K562 (cell line): ENCODE results near the gene LDAF1. TPM values are rescaled to one million over a fixed set of nuclear protein-coding genes. Genes with fewer than 3 reads are reported as not detected.

Source experiments
- ATF7 ChIP-seq: fragments of 450-650 bp; IDR thresholded peaks from 2 replicates; pipeline ENCODE4 v1.7.1; 2014; ENCODE audit warnings: mild to moderate bottlenecking, moderate library complexity
- BHLHE40 ChIP-seq: IDR thresholded peaks from 2 replicates; pipeline ENCODE4 v1.6.1; 2011; ENCODE audit warnings: low read length, improper control_type of control experiment
- CREB1 ChIP-seq, 2 experiments: sonication (generic) in 1 of 2; formaldehyde crosslinking in 1 of 2; IDR thresholded peaks; 2 replicates each; pipeline versions ENCODE4 v1.6.1 to v1.8.0; 2012 to 2022; ENCODE audit warnings: inconsistent platforms in 1 of 2, mild to moderate bottlenecking in 1 of 2, missing genetic modification reagents in 1 of 2, moderate library complexity in 1 of 2
- HNRNPLL ChIP-seq: fragments of 200-400 bp; formaldehyde crosslinking; IDR thresholded peaks from 2 replicates; pipeline ENCODE4 v1.6.1; 2017; ENCODE audit warnings: low read length, low read depth, mild to moderate bottlenecking; ENCODE audit not compliant: poor library complexity, severe bottlenecking
- HSF4 ChIP-seq: fragments of 250-450 bp; sonication (Bioruptor Pico); IDR thresholded peaks from 2 replicates; pipeline ENCODE4 v2.1.2; 2022; ENCODE audit warnings: mild to moderate bottlenecking, moderate library complexity, borderline replicate concordance
- LARP7 ChIP-seq: fragments of 450-650 bp; IDR thresholded peaks from 2 replicates; pipeline ENCODE4 v1.6.1; 2016
- MAZ ChIP-seq, 2 experiments: fragments of 450-650 bp in 1 of 2; sonication (generic) in 1 of 2; formaldehyde crosslinking; IDR thresholded peaks in 1 of 2; conservative IDR thresholded peaks in 1 of 2; 2 replicates each; pipeline versions ENCODE4 v1.4.0 to v1.5.0; 2020; ENCODE audit warnings: mild to moderate bottlenecking in 1 of 2, missing genetic modification reagents in 1 of 2
- NFRKB ChIP-seq: fragments of 450-650 bp; IDR thresholded peaks from 2 replicates; pipeline ENCODE4 v1.6.1; 2016; ENCODE audit warnings: low read depth
- NR2C1 ChIP-seq, 2 experiments: fragments of 450-650 bp; IDR thresholded peaks; 2 replicates each; pipeline ENCODE4 v1.6.1; 2017; ENCODE audit warnings: mild to moderate bottlenecking in 2 of 2, antibody characterized with exemption in 1 of 2, inconsistent platforms in 1 of 2, missing compliant biosample characterization in 1 of 2, missing genetic modification characterization in 1 of 2
- UBTF ChIP-seq, 2 experiments: IDR thresholded peaks; 2 replicates each; pipeline ENCODE4 v1.6.1; 2012; ENCODE audit warnings: improper control_type of control experiment in 2 of 2, low read depth in 2 of 2, low read length in 2 of 2, borderline replicate concordance in 1 of 2
- ZNF175 ChIP-seq: fragments of 200-800 bp; sonication (Bioruptor generic); IDR thresholded peaks from 2 replicates; pipeline ENCODE4 v1.6.1; 2016; ENCODE audit warnings: low read depth, mild to moderate bottlenecking, missing genetic modification characterization, missing compliant biosample characterization
- ZNF212 ChIP-seq: fragments of 450-650 bp; formaldehyde crosslinking; IDR thresholded peaks from 2 replicates; pipeline ENCODE4 v1.4.0; 2020; ENCODE audit warnings: mild to moderate bottlenecking
- ZNF699 ChIP-seq: fragments of 250-450 bp; sonication (Bioruptor Pico); IDR thresholded peaks from 2 replicates; pipeline ENCODE4 v1.8.0; 2021; ENCODE audit warnings: mild to moderate bottlenecking, moderate library complexity; ENCODE audit not compliant: insufficient replicate concordance
- polyA plus RNA-seq, 8 experiments: library from polyadenylated mRNA; depleted of rRNA in 4 of 8; stranded (reverse) in 5 of 8; unstranded in 3 of 8; fragments of >200 nt; fragmentation: Nextera tagmentation in 2 of 8; fragmentation: Illumina TruSeq in 1 of 8; extraction: Ambion mirVana in 2 of 8; extraction: Trizol in 1 of 8; gene quantifications; 2 replicates each; pipeline versions ENCODE4 v1.2.1 to v1.2.3, GENCODE V29; 2011 to 2014; ENCODE audit warnings: inconsistent platforms in 1 of 8, missing spikeins in 1 of 8
- total RNA-seq, 7 experiments: library from RNA; depleted of rRNA in 6 of 7; stranded (reverse); fragments of >200 nt in 6 of 7; fragmentation: Illumina TruSeq in 2 of 7; extraction: Trizol in 2 of 7; gene quantifications; 2 replicates each; pipeline versions ENCODE4 v1.2.1 to v1.2.3, GENCODE V29; 2011 to 2021; ENCODE audit warnings: low replicate concordance in 1 of 7
- TF ChIP-seq, protein P1 (sequence below): fragments of 200-800 bp; sonication (Bioruptor generic); IDR thresholded peaks from 2 replicates; pipeline ENCODE4 v1.6.1; 2016; ENCODE audit warnings: missing genetic modification characterization, missing compliant biosample characterization
- TF ChIP-seq, protein P2 (sequence below): fragments of 250-450 bp; sonication (Bioruptor Pico); IDR thresholded peaks from 2 replicates; pipeline ENCODE4 v1.4.0; 2020; ENCODE audit warnings: mild to moderate bottlenecking
- TF ChIP-seq, protein P3 (sequence below), 3 experiments: fragments of 200-800 bp in 1 of 3; sonication (Bioruptor generic) in 1 of 3; sonication (generic) in 1 of 3; formaldehyde crosslinking in 1 of 3; IDR thresholded peaks; 2 replicates each; pipeline versions ENCODE4 v1.6.1 to v1.8.0; 2016 to 2022; ENCODE audit warnings: mild to moderate bottlenecking in 2 of 3, missing compliant biosample characterization in 2 of 3, missing genetic modification characterization in 2 of 3, missing genetic modification reagents in 1 of 3

LDAF1 gene
- total and polyA plus RNA-seq, 9 of the 15 experiments (the other 6 are each of a cell fraction or from before 2014, with no cell fraction given) = 7.0 to 20.1 (median 12.5) TPM

- TF ChIP-seq NR2C1 (IDR thresholded peaks at IDR 0.05) (no peak; the same call in 1 of the 2 replicates), NR2C1 (tag; IDR thresholded peaks at IDR 0.05) (no peak), MAZ (CRISPR knock-in tag; conservative IDR thresholded peaks at IDR 0.05 in 1 of 2, IDR thresholded peaks at IDR 0.05 in 1 of 2) (no peak), BHLHE40 (peak; percentile 44; the same call in 1 of the 2 replicates), CREB1 (IDR thresholded peaks at IDR 0.05) (no peak), CREB1 (CRISPR knock-in tag; IDR thresholded peaks at IDR 0.05) (0 out of 2 replicates have a peak, but pooled peaks have one; percentile 27), HSF4 (CRISPR knock-in tag) (no peak), HNRNPLL (no peak), ZNF175 (CRISPR knock-in tag) (0 out of 2 replicates have a peak, but pooled peaks have one; percentile 39), UBTF (IDR thresholded peaks at IDR 0.05; ENCODE audit: borderline replicate concordance in 1 of 2, low read depth in 2 of 2, low read length in 2 of 2) (no peak), NFRKB (0 out of 2 replicates have a peak, but pooled peaks have one; percentile 23), LARP7 (no peak), ZNF212 (no peak), ZNF699 (CRISPR knock-in tag) (no peak), ATF7 (peak; percentile 32; the same call in 1 of the 2 replicates)
- TF ChIP-seq, protein P1, sequence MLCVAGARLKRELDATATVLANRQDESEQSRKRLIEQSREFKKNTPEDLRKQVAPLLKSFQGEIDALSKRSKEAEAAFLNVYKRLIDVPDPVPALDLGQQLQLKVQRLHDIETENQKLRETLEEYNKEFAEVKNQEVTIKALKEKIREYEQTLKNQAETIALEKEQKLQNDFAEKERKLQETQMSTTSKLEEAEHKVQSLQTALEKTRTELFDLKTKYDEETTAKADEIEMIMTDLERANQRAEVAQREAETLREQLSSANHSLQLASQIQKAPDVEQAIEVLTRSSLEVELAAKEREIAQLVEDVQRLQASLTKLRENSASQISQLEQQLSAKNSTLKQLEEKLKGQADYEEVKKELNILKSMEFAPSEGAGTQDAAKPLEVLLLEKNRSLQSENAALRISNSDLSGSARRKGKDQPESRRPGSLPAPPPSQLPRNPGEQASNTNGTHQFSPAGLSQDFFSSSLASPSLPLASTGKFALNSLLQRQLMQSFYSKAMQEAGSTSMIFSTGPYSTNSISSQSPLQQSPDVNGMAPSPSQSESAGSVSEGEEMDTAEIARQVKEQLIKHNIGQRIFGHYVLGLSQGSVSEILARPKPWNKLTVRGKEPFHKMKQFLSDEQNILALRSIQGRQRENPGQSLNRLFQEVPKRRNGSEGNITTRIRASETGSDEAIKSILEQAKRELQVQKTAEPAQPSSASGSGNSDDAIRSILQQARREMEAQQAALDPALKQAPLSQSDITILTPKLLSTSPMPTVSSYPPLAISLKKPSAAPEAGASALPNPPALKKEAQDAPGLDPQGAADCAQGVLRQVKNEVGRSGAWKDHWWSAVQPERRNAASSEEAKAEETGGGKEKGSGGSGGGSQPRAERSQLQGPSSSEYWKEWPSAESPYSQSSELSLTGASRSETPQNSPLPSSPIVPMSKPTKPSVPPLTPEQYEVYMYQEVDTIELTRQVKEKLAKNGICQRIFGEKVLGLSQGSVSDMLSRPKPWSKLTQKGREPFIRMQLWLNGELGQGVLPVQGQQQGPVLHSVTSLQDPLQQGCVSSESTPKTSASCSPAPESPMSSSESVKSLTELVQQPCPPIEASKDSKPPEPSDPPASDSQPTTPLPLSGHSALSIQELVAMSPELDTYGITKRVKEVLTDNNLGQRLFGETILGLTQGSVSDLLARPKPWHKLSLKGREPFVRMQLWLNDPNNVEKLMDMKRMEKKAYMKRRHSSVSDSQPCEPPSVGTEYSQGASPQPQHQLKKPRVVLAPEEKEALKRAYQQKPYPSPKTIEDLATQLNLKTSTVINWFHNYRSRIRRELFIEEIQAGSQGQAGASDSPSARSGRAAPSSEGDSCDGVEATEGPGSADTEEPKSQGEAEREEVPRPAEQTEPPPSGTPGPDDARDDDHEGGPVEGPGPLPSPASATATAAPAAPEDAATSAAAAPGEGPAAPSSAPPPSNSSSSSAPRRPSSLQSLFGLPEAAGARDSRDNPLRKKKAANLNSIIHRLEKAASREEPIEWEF = no peak
- TF ChIP-seq, protein P2, sequence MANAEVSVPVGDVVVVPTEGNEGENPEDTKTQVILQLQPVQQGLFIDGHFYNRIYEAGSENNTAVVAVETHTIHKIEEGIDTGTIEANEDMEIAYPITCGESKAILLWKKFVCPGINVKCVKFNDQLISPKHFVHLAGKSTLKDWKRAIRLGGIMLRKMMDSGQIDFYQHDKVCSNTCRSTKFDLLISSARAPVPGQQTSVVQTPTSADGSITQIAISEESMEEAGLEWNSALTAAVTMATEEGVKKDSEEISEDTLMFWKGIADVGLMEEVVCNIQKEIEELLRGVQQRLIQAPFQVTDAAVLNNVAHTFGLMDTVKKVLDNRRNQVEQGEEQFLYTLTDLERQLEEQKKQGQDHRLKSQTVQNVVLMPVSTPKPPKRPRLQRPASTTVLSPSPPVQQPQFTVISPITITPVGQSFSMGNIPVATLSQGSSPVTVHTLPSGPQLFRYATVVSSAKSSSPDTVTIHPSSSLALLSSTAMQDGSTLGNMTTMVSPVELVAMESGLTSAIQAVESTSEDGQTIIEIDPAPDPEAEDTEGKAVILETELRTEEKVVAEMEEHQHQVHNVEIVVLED (CRISPR knock-in tag) = no peak
- TF ChIP-seq, protein P3, sequence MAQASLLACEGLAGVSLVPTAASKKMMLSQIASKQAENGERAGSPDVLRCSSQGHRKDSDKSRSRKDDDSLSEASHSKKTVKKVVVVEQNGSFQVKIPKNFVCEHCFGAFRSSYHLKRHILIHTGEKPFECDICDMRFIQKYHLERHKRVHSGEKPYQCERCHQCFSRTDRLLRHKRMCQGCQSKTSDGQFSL (CRISPR knock-in tag; IDR thresholded peaks at IDR 0.05) = no peak
- TF ChIP-seq, protein P3 (tag; IDR thresholded peaks at IDR 0.05) = no peak
Measured at GRCh38 chr16:21116148-21116693, 42.3 kb upstream of the LDAF1 start (continued).
